OCI-LY3 (cell line): ENCODE measurements around the gene RPGRIP1L.

ENCODE experiments used
- H2AFZ ChIP-seq: fragments of 200-600, 300-600 bp; shearing (Covaris generic); 2 replicates; pipeline ENCODE4 v1.6.0; 2014; ENCODE audit warnings: antibody characterized with exemption, low read depth, low read length
- H3K27ac ChIP-seq: fragments of 200-600, 300-600 bp; sonication (generic); 2 replicates; pipeline ENCODE4 v1.5.1; 2014; ENCODE audit warnings: mild to moderate bottlenecking, low read length, moderate library complexity, mixed read lengths
- H3K27me3 ChIP-seq: fragments of 200-600, 300-600 bp; sonication (generic); 2 replicates; pipeline ENCODE4 v1.6.1; 2014; ENCODE audit warnings: low read depth, low read length, mixed read lengths
- H3K36me3 ChIP-seq: fragments of 200-600, 300-600 bp; sonication (generic); replicated peaks from 2 replicates; pipeline ENCODE3; 2014; ENCODE audit warnings: low read depth, low read length, mixed read lengths
- H3K4me1 ChIP-seq: fragments of 300-600, 200-600 bp; sonication (generic); 2 replicates; pipeline ENCODE4 v1.6.1; 2014; ENCODE audit warnings: low read length, mixed read lengths
- H3K4me2 ChIP-seq: fragments of 200-600, 300-600 bp; sonication (generic); 2 replicates; pipeline ENCODE4 v1.6.1; 2014; ENCODE audit warnings: low read length, mixed read lengths
- H3K4me3 ChIP-seq: fragments of 300-600, 200-600 bp; sonication (generic); 2 replicates; pipeline ENCODE4 v1.5.1; 2014; ENCODE audit warnings: antibody characterized with exemption, mild to moderate bottlenecking, low read length, moderate library complexity
- H3K79me2 ChIP-seq: fragments of 300-600, 200-600 bp; shearing (Covaris generic); 2 replicates; pipeline ENCODE4 v1.6.1; 2014; ENCODE audit warnings: mild to moderate bottlenecking, low read length, mixed read lengths
- H3K9ac ChIP-seq: fragments of 300-600, 200-600 bp; shearing (Covaris generic); 2 replicates; pipeline ENCODE4 v1.6.0; 2014; ENCODE audit warnings: mild to moderate bottlenecking, low read length, moderate library complexity
- H3K9me3 ChIP-seq: fragments of 200-600, 300-600 bp; shearing (Covaris generic); 2 replicates; pipeline ENCODE4 v1.6.1; 2014; ENCODE audit warnings: low read length, mixed read lengths; ENCODE audit not compliant: insufficient read depth
- H4K20me1 ChIP-seq: fragments of 200-600, 300-600 bp; sonication (generic); 2 replicates; pipeline ENCODE4 v1.6.1; 2016; ENCODE audit warnings: low read length, mixed read lengths; ENCODE audit not compliant: insufficient read depth
- EZH2phosphoT487 ChIP-seq: fragments of 200-600 bp; shearing (Covaris generic); IDR thresholded peaks from 2 replicates; pipeline ENCODE4 v1.6.1; 2018; ENCODE audit warnings: antibody characterized with exemption, mixed run types, low read depth
- TF ChIP-seq, protein P1 (sequence below): fragments of 200-600, 300-600 bp; sonication (generic); IDR thresholded peaks from 2 replicates; pipeline ENCODE4 v1.5.1; 2014; ENCODE audit warnings: antibody characterized with exemption, low read length, low read depth

RPGRIP1L gene

GRCh38 chr16:53599548-53599947, 104.1 kb downstream of the RPGRIP1L start:
- H3K27me3 ChIP-seq, result no peaks in the 10 kb centered on the region
- H3K9ac ChIP-seq, result no peak overlapping the region
- no peaks in the 10 kb centered on the region for H3K79me2 ChIP-seq
- no peak overlapping the region for H3K27ac ChIP-seq
- no peak for TF ChIP-seq EZH2phosphoT487
- TF ChIP-seq, protein P1, sequence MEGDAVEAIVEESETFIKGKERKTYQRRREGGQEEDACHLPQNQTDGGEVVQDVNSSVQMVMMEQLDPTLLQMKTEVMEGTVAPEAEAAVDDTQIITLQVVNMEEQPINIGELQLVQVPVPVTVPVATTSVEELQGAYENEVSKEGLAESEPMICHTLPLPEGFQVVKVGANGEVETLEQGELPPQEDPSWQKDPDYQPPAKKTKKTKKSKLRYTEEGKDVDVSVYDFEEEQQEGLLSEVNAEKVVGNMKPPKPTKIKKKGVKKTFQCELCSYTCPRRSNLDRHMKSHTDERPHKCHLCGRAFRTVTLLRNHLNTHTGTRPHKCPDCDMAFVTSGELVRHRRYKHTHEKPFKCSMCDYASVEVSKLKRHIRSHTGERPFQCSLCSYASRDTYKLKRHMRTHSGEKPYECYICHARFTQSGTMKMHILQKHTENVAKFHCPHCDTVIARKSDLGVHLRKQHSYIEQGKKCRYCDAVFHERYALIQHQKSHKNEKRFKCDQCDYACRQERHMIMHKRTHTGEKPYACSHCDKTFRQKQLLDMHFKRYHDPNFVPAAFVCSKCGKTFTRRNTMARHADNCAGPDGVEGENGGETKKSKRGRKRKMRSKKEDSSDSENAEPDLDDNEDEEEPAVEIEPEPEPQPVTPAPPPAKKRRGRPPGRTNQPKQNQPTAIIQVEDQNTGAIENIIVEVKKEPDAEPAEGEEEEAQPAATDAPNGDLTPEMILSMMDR, result no peak
- H3K9me3 ChIP-seq, result no peaks in the 10 kb centered on the region
- no peaks in the 10 kb centered on the region for H3K4me1 ChIP-seq
- H4K20me1 ChIP-seq, result no peaks in the 10 kb centered on the region
- H3K4me3 ChIP-seq, result no peak overlapping the region
- H2AFZ ChIP-seq, result no peak overlapping the region
- H3K36me3 ChIP-seq, result peaks cover 2% of the 10 kb centered on the region
- H3K4me2 ChIP-seq, result no peak overlapping the region

GRCh38 chr16:53598511-53599275, 105.0 kb downstream of the RPGRIP1L start:
- Histone ChIP-seq H3K79me2 (no peaks in the 10 kb centered on the region), H3K9ac (no peak overlapping the region), H3K36me3 (no peaks in the 10 kb centered on the region), H2AFZ (no peak overlapping the region), H3K4me3 (no peak overlapping the region), H3K9me3 (no peaks in the 10 kb centered on the region), H3K4me2 (no peak overlapping the region), H4K20me1 (no peaks in the 10 kb centered on the region), H3K4me1 (no peaks in the 10 kb centered on the region), H3K27ac (no peak overlapping the region), H3K27me3 (no peaks in the 10 kb centered on the region)
- TF ChIP-seq EZH2phosphoT487, result no peak
- TF ChIP-seq, protein P1, result no peak

- Histone ChIP-seq H3K9me3 (no peaks in the 10 kb centered on the region), H3K9ac (no peak overlapping the region), H3K27ac (no peak overlapping the region), H2AFZ (no peak overlapping the region), H3K36me3 (no peaks in the 10 kb centered on the region), H3K4me1 (no peaks in the 10 kb centered on the region), H3K79me2 (no peaks in the 10 kb centered on the region), H3K27me3 (no peaks in the 10 kb centered on the region), H4K20me1 (no peaks in the 10 kb centered on the region), H3K4me2 (no peak overlapping the region), H3K4me3 (no peak overlapping the region)
- TF ChIP-seq, protein P1, result no peak
- TF ChIP-seq EZH2phosphoT487, result no peak
These were observed 105.9 kb downstream of the RPGRIP1L start for GRCh38 chr16:53597776-53598175.

DNA sequence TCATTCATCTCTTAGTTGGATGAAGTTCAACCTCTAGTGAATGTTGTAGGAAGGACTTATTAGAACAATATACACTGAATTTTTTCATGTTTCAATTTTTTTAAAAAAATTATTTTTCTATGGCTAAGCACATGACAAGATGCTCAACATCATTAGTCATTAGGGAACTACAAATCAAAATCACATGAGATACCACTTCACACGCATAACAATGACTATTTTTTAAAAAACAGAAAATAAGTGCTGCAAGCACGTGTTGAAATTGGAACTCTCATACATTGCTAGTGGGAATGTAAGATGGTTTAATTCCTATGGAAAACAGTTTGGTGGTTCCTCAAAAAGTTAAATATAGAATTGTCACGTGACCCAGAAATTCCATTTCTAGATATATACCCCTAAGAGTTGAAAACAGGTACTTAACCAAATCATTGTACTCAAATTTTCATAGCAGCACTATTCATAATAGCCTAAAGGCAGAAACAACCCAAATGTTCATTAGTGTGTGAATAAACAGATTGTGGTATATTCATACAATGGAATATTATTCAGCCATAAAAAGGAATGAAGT, 115.5 kb downstream of the RPGRIP1L start:
- H3K36me3 ChIP-seq, result no peaks in the 10 kb centered on the region
- H3K9ac ChIP-seq, result no peak overlapping the region
- H3K4me2 ChIP-seq, result no peak overlapping the region
- no peaks in the 10 kb centered on the region for H3K79me2 ChIP-seq
- H4K20me1 ChIP-seq, result no peaks in the 10 kb centered on the region
- TF ChIP-seq EZH2phosphoT487, result no peak
- TF ChIP-seq, protein P1, result no peak
- H3K27me3 ChIP-seq, result no peaks in the 10 kb centered on the region
- no peak overlapping the region for H2AFZ ChIP-seq
- no peaks in the 10 kb centered on the region for H3K4me1 ChIP-seq
- no peak overlapping the region for H3K4me3 ChIP-seq
- no peaks in the 10 kb centered on the region for H3K9me3 ChIP-seq
- H3K27ac ChIP-seq, result no peak overlapping the region
